G401 (cell line): ENCODE data around the gene CRTAC1. TPM values are rescaled to one million over a fixed set of nuclear protein-coding genes. Genes with fewer than 3 reads are reported as not detected.

Experiments
- DNase-seq: peaks from one replicate; pipeline ENCODE4 v3.0.0-alpha.2; 2015; ENCODE audit warnings: low spot score
- in situ Hi-C: cut with HindIII; loops from 2 replicates; pipeline ENCODE4 v1.10.0; 2016; ENCODE audit warnings: low sequenced_read_pairs, mixed read lengths
- total RNA-seq: library from RNA; depleted of rRNA; stranded (reverse); fragments of >200 nt; shearing (Covaris generic); gene quantifications from 2 replicates; pipeline ENCODE4 v1.2.3, GENCODE V29; 2014

The CRTAC1 gene
- total RNA-seq, 1 experiment from 2014 or later, result 0.10 TPM

DNA sequence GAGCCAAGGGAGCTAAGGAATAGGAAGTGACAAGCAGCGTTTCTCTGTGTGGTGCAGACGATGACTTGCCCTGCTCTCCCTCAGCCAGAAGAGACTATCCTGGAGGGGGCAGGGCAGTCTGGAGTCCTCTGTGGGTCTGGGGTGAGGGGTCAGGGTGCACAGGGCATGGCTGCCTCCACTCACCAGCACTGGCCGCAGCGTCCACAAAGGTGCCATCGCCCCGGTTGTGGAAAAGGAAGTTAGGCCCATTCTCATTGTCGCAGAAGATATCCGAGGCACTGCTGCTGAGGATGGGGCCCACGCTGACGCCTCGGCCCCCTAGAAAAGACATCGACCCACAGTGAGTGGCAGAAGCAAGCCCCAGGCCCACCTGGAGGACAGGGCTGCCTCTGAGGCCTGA, 122.6 kb downstream of the CRTAC1 start:
- in situ Hi-C loops, result no loop called here
- DNase-seq, result no peak

DNA sequence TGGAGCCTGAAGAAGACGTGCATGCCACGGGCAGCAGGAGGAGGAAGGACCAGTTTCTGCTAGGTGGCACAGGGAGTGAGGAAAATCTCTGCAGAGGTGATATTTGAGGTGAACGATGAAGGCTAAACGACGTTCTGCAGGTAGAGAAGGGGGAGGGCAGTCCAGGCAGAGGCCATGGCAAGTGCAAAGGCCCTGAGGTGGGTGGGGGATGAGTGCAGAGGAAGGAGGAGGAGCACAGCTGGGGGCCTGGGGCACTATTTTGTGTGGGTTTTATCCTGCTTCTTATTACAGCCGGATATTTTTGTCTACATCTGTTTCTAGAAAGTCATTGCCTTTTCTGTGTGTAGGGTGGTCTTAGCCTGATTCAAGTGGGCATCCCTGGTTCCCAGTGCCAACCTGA, 123.2 kb downstream of the CRTAC1 start:
- DNase-seq, result no peak
- in situ Hi-C loops, result no loop called here

DNA sequence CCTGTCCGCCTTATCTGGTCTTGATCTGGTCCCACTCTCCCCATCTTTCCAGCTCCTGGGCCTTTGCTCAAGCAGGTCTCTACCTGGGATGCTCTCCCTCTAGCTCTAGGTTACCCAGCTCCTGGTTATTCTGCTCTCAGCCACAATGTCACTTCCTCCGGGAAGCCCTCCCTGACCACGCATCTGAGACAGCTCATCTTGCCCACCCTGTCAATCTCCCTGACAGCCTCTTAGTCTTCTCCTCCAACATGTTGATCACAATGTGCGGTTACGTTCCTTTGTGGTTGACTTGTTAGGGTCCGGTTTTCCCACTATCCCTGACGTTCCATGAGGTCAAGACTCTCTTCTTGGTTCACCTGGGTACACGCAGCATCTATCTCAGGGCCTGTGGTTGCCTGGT, 125.1 kb downstream of the CRTAC1 start:
- no peak for DNase-seq
- in situ Hi-C loops, result no loop called here

DNA sequence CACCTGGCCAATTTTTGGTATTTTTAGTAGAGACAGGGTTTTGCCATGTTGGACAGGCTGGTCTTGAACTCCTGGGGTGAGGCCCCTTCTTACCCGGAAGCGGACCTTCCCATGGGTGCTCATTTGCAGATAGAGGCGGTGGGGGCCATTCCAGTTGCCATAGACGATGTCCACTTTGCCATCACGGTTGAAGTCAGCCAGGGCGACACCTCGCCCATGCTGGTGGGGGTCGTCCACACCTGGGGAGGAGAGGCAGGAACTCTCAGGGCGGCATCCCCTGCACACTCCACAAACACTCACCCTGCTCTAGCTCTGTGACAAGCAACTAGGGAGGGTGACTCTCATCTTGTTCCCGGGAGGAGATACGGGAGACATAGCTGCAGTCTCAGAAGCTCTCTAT, 125.8 kb downstream of the CRTAC1 start:
- in situ Hi-C loops, result no loop called here
- no peak for DNase-seq

DNA sequence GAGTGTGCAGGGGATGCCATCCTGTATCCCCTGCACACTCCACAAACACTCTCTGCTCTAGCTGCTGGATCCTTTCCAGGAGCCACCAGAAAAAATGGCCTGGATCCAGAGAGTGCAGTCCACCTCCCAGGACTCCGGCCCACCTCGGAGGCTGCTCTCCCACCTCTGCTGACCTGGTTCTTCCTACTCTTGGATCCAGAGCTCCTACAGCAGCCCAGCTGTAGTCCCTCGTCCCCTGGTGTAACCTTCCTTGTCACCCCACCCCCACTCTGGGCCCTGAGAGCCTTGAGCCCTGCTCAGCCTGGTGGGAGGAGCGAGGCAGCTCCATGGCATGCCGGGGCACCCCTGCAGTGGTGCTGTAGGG, 126.4 kb downstream of the CRTAC1 start:
- in situ Hi-C loops, result no loop called here
- no peak for DNase-seq

DNA sequence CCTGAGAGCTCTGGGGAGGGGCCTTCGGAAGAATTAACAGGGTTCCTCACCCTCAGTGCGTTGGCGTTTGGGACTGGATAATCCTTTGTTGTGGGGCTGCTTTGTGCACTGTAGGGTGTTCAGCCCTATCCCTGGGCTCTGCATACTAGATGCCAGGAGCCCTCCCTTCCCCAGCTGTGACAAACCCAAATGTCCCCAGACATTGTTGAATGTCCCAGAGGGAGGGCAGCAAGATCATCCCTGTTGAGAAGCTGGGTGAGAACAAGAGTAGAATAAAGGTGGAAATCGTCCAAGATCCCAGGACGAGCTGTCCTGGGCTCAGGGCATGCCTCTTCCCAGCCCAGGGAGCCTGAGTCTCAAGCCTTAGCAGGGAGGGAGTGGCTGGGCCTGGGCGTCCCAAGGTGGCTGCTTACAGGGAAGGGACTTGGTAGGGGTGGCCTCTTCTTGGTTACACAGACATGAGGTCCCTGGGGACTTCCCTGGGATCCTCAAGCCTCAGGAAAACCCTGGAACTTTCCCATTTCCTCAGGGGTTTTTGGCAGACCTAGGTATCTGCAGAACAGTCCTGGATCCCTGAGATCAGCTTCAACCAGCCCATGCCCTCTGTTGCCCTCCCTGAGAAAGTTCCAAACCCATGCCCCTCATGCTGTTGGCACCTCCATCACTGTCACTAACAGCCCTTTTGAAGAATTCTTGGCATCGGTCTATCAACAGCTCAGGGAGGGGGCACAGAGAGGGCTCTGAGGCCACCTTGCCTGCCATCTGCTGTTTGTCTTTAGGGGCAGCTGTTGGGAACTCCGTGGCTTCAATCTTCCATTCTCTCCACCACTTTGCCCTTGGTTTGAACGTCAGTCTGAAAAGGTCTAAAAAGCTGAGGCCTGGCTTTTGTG, 127.0 kb downstream of the CRTAC1 start:
- in situ Hi-C loops, result no loop called here
- DNase-seq, result peak; percentile 81

DNA sequence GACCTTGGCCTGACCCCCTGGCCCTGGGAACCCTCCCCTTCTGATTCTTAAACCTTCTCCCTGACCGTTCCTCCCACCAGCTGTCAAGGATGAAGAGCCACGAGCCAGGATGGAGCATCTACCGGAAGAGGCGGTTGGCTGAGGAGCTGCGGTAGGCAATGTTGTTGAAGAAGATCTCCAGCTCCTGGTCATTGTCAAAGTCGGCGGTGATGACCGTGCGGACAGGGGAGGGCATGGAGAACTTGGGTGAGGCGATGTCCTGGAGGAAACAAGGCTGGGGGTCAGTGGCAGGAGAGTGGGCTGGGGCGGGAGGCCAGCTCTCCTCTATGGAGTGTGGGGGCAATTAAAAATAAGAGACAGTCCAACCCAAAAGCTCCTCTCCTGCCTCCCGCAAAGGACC, 129.0 kb downstream of the CRTAC1 start:
- in situ Hi-C loops, result no loop called here
- DNase-seq, result no peak

DNA sequence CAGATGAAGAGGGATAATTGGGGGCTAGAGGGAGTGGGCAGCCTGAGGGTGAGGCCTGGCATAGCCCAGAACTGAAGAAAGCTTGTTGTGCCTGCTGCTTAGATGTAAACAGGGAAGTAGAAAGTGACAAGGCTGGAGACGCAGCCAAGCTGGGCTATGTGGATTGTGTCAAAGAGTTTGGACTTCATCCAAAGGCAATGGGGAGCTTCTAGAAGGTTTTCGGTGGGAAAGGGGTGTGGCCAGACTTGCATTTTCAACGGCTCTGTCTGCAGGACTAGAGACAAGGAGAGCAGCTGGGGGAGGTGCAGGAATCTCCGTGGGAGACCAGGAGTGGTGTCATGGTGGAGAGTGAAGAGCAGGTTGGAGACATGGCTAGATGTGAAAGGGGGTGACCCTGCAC, 132.0 kb downstream of the CRTAC1 start:
- in situ Hi-C loops, result no loop called here
- DNase-seq, result no peak

DNA sequence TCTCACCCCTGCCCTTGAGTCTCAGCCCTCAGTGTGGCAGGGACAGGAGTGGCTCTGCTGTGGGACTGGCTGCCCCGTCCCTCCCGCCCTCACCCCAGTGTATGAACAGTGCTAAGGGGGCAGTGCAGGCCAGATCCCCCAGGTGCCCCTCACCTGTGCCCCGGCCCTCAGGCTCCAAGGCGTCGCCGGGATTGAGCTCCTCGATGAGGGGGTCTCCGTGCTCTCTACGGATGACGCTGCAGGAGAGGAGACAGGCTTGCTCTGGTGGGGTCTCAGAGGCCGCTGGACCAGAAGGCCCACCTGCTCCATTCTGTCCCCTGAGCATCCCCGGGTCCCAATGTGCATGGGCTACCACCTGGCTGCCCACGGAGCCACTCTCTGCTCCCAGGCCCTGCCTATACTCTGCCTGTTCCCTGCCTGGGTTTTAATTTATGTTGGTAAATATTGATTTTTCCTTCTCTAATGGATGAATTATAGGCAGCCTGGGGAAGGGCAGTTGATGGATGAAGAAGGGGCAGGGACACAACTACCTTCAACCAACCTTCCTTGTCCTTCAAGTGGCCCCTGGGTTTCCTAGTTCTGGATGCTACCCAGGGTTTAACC, 133.6 kb downstream of the CRTAC1 start:
- in situ Hi-C loops, result no loop called here
- DNase-seq, result no peak

DNA sequence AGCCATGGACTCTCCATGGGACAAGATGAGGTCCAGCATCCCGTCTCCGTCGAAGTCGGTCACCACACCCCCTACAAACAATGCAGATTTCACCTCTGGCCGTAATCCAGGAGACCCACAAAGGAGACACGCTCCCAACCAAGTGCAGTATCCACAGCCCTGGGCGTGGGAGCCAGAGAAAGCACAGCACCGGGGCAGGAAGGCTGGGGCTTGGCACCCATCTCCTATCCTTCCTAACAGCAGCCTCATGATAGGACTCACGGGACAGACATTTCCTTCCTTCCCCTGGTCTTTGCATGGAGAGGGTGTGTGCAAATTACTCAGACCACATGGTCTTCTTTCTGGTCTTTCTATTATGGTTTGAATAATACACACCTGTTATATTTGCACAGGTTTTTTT, 134.5 kb downstream of the CRTAC1 start:
- in situ Hi-C loops, result no loop called here
- DNase-seq, result no peak

DNA sequence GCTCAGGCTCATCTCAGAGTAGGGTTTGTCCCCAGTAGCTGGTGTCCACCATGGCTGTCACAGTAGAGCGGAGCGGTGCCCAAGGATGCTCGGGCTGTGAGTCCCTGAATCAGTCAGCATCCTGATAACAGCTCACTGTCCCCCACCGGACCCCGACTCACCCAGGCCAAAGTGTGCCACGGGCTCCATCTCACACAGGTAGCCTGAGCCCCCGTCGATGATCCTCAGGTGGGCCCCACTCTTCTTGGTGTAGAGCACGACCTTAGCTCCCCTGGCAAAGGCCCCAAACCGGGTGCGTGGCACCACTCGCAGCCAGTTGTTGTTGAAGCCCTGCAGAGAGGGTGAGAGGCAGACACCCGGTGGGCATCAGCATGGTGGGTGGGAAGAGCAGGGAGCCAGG, 135.3 kb downstream of the CRTAC1 start:
- DNase-seq, result no peak
- in situ Hi-C loops, result no loop called here

DNA sequence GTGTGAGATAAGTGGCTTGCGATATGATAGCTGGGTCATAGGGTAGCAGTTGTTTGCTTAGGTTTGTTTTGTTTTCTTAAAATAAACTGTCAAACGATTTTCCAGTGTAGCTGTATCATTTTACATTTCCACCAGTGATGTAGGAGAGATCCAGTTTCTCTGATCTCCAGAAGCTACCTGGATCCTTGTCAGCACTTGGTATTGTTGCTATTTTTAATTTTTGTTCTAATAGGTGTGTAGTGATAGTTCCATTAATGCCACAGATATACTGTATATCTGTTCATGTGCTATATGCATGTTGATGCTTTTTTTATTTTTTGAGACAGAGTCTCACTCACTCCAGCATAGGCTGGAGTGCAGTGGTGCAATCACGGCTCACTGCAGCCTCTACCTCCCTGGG, 136.3 kb downstream of the CRTAC1 start:
- DNase-seq, result no peak
- in situ Hi-C loops, result no loop called here

DNA sequence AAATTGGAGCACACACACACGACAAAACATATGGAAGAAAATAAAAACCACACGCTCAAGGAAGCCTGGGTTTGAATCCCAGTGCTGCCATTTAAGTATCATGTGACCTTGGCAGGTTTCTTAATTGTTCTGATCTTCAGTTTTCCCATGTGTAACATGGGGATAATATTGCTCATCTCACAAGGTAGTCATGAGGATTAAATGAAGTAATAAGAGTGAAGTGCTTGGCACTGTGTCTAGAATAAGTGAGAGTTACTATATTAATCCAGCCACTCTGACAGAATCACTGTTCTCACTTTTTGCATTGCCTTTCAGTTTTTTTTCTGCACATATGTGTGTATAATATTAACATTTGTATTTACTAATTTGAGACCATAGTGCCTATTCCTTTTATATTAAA, 137.5 kb downstream of the CRTAC1 start:
- in situ Hi-C loops, result no loop called here
- DNase-seq, result no peak

DNA sequence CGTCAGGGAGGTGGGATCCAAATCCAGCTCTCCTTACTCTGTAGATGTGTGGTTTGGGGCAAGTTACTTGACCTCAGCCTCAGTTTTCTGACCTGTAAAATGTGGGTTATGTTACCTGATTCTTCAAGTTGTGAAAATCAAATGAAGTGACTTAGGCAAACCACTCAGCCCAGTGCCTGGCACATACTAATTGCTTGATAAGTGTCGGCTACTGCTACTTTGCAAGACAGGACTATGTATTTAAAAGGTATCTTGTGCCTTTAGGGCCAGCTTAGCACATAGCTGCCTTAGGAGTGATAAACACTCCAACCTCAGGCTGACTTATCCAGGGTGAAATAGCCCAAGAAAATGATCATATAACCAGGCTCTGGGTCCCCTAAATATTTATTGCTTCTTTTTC, 137.9 kb downstream of the CRTAC1 start:
- in situ Hi-C loops, result no loop called here
- DNase-seq, result no peak

DNA sequence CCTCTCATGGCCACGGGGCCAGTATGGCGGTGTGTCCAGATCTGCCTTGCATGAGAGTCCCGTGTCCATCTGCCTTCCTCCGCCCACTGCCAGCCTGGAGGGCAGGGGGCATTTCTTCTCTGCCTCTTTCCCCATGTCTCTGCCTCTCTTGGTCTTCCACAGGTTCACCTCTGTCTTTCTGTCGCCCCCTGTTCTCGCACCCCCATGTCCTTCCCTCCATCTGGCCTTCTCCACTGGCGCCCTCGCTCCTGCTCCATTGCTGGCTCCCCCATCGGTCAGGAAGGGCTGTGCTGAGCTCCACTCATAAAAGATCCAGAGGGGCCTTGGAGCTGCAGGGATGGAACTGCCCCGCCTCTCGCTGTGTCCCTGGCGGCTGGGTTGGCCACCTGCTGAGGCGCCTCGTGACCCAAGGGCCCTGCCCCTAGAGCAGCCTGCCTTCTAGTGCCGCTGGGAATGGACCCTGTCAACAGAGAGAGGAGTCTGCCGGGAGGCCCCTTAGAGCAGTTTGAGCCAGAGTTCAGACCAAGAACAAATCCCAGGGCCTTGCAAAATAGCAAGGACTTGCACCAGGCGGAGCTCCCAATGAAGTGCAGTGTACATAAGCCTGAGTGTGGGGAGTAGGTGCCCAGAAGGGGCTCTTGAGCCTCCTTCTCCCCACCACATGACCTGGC, 138.8 kb downstream of the CRTAC1 start:
- in situ Hi-C loops, result no loop called here
- DNase-seq, result no peak

DNA sequence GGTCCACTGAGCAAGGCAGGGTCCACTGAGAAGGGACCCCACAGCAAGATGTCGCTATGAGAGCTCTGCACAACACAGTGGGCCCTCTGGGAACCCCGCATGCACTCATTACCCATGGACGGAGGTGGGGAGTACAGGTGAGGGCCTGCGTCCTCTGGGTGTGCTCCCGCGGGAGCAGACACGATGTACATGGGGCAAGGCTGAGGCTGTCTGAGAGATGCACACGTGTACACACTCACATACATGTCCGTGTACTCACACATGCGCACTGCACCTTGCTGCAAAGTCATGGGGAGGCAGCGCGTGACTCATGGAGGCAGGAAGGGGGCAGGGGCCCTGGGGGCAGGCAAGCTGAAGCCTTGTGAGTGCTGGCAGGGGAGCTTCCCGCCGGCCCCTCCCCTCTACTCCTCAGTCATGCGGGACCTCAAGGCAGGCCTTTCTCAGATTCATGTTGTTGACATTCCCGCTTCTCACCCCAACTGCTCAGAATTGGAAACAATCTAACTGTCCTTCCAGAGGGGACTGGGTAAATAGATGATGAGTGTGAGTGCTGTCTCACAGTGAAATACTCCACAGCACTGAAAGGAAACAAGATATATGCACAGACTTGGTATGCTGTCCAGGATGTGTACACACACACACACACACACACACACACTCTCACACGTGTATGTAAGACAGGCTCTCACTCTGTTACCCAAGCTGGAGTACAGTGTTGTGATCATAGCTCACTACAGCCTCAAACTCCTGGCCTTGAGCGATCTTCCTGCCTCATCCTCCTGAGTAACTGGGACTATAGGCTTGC, 140.8 kb downstream of the CRTAC1 start:
- DNase-seq, result no peak
- in situ Hi-C loops, result no loop called here

DNA sequence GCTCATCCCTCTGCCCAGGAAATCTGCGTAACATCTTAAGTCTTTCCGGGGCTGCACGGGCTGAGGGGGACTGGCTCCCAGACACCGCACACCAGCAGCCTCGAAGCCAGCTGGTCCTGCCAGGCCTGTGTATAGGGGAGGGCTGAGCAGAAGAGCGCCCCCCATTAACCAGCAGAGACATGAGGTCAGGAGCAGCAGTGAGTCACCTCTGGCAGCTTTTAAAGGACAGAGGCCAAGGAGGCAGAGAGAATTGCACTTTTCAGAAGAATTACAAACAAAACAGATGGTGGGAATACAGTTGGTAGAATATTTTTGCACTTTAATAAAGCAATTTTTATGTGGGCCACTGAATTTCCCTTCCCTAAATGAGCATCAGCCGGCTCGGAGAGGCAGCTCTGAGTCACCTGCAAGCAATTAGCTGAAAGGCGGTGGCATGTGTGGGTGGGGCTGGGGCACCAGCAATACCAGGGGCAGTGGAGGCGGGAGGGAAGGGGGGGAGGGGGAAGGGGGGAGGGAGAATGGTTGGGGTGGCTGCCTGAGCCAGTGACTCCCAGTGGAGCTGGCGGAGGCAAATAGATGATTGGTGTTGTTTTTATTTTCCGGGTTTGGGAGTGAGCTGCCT, 141.7 kb downstream of the CRTAC1 start:
- DNase-seq, result no peak

DNA sequence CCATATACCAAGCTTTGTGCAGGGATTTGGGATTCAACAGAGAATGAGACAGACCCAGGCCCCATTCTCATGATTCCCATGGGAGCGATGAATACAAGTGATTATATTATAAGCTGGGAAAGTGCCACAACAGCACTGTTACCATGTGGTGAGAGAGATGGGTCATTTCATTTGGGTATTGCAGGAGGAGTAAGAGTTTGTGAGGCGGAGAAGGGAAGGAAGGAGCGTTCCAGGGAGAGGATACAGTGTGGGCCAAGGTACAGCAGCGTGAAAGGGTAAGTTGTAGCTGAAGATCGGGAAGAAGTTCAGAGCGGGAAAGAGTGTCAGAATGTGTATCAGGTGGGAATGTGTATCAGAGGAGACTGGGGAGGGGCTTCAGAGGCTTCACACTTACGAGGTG, 142.3 kb downstream of the CRTAC1 start:
- in situ Hi-C loops, result no loop called here
- DNase-seq, result no peak

More for the DNA sequence above, 141.7 kb downstream of the CRTAC1 start:
- in situ Hi-C loops, result no loop called here

DNA sequence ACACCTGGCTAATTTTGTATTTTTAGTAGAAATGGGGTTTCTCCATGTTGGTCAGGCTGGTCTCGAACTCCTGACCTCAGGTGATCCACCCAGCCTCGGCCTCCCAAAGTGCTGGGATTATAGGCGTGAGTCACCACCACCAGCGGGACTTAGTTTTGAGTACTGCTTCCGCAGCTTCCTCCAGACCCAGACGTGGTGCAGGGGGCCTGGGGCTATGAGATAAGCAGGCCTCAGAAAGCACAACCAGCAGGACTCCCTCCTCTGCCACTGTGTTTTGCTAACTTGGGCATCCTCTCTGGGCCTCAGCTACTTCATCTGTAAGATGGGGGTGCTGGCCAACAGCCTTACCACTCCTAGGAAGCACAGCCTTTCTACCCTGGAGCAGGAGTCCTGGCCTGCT, 143.0 kb downstream of the CRTAC1 start:
- no peak for DNase-seq
- in situ Hi-C loops, result no loop called here
